H9 (cell line): ENCODE data around the gene IQSEC1. TPM values are rescaled to one million over a fixed set of nuclear protein-coding genes. Genes with fewer than 3 reads are reported as not detected.

Source experiments
- DNase-seq: peaks from one replicate; pipeline ENCODE4 v3.0.0-alpha.2; 2017
- H2AFZ ChIP-seq: one replicate; pipeline ENCODE4 v1.6.1; 2013; ENCODE audit warnings: mild to moderate bottlenecking, low read length, control low read depth, moderate library complexity
- H2AK5ac ChIP-seq: 2 replicates; pipeline ENCODE4 v1.6.1; 2013; ENCODE audit warnings: low read length, control low read depth, mixed read lengths; ENCODE audit not compliant: insufficient read length
- H2BK120ac ChIP-seq: one replicate; pipeline ENCODE4 v1.6.1; 2013; ENCODE audit warnings: low read depth, mild to moderate bottlenecking, low read length, control low read depth, inconsistent platforms; ENCODE audit not compliant: poor library complexity, severe bottlenecking
- H2BK12ac ChIP-seq: 2 replicates; pipeline ENCODE4 v1.6.1; 2013; ENCODE audit warnings: low read length, control low read depth, mixed read lengths, low read depth; ENCODE audit not compliant: insufficient read length
- H2BK15ac ChIP-seq: 2 replicates; pipeline ENCODE4 v1.6.1; 2013; ENCODE audit warnings: low read depth, low read length, control low read depth
- H2BK20ac ChIP-seq: one replicate; pipeline ENCODE4 v1.6.1; 2013; ENCODE audit warnings: low read depth, mild to moderate bottlenecking, low read length, control low read depth, inconsistent platforms; ENCODE audit not compliant: poor library complexity, severe bottlenecking
- H2BK5ac ChIP-seq: 2 replicates; pipeline ENCODE4 v1.6.1; 2013; ENCODE audit warnings: low read length, control low read depth, mixed read lengths; ENCODE audit not compliant: insufficient read length
- H3K14ac ChIP-seq: 2 replicates; pipeline ENCODE4 v1.6.1; 2013; ENCODE audit warnings: low read length, control low read depth; ENCODE audit not compliant: insufficient read depth
- H3K18ac ChIP-seq: 2 replicates; pipeline ENCODE4 v1.6.1; 2013; ENCODE audit warnings: low read depth, mild to moderate bottlenecking, mixed read lengths, low read length, control low read depth; ENCODE audit not compliant: insufficient read length
- H3K23ac ChIP-seq: 2 replicates; pipeline ENCODE4 v1.6.1; 2013; ENCODE audit warnings: low read length, control low read depth, mixed read lengths, low read depth; ENCODE audit not compliant: insufficient read length
- H3K23me2 ChIP-seq: 2 replicates; pipeline ENCODE4 v1.6.1; 2013; ENCODE audit warnings: low read depth, mild to moderate bottlenecking, mixed read lengths, low read length, control low read depth; ENCODE audit not compliant: insufficient read length, poor library complexity, severe bottlenecking
- H3K27ac ChIP-seq: 2 replicates; pipeline ENCODE4 v1.5.1; 2013; ENCODE audit warnings: low read length, control low read depth, mixed read lengths, low read depth; ENCODE audit not compliant: insufficient read length
- H3K27me3 ChIP-seq: 2 replicates; pipeline ENCODE4 v1.6.1; 2013; ENCODE audit warnings: low read length, control low read depth, inconsistent platforms; ENCODE audit not compliant: insufficient read depth
- H3K4ac ChIP-seq: 2 replicates; pipeline ENCODE4 v1.6.1; 2013; ENCODE audit warnings: low read depth, mild to moderate bottlenecking, control low read depth, inconsistent platforms, low read length, moderate library complexity
- H3K4me1 ChIP-seq: 2 replicates; pipeline ENCODE4 v1.6.1; 2013; ENCODE audit warnings: low read length, control low read depth, inconsistent platforms; ENCODE audit not compliant: insufficient read depth
- H3K4me2 ChIP-seq: 2 replicates; pipeline ENCODE4 v1.6.1; 2013; ENCODE audit warnings: low read length, control low read depth, mixed read lengths; ENCODE audit not compliant: insufficient read length, insufficient read depth
- H3K56ac ChIP-seq: 2 replicates; pipeline ENCODE4 v1.6.1; 2013; ENCODE audit warnings: low read depth, mild to moderate bottlenecking, mixed read lengths, low read length, control low read depth; ENCODE audit not compliant: insufficient read length
- H3K79me1 ChIP-seq: 2 replicates; pipeline ENCODE4 v1.6.1; 2013; ENCODE audit warnings: low read depth, mild to moderate bottlenecking, moderate library complexity, low read length, control low read depth, inconsistent platforms; ENCODE audit not compliant: insufficient read depth, poor library complexity, severe bottlenecking
- H3K79me2 ChIP-seq: 2 replicates; pipeline ENCODE4 v1.6.1; 2013; ENCODE audit warnings: low read length, control low read depth, inconsistent platforms; ENCODE audit not compliant: insufficient read depth
- H3K9ac ChIP-seq: 2 replicates; pipeline ENCODE4 v1.6.1; 2013; ENCODE audit warnings: low read length, control low read depth, mixed read lengths; ENCODE audit not compliant: insufficient read length; ENCODE audit errors: extremely low read depth
- H3K9me3 ChIP-seq: one replicate; pipeline ENCODE4 v1.6.1; 2013; ENCODE audit warnings: low read depth, low read length, inconsistent platforms; ENCODE audit not compliant: control insufficient read depth
- H3T11ph ChIP-seq: one replicate; pipeline ENCODE4 v1.6.1; 2013; ENCODE audit warnings: mild to moderate bottlenecking, low read length, control low read depth, inconsistent platforms
- H4K20me1 ChIP-seq: one replicate; pipeline ENCODE4 v1.6.1; 2013; ENCODE audit not compliant: control insufficient read depth, insufficient read length, insufficient read depth
- H4K5ac ChIP-seq: 2 replicates; pipeline ENCODE4 v1.6.1; 2013; ENCODE audit warnings: low read depth, mild to moderate bottlenecking, mixed read lengths, low read length, control low read depth; ENCODE audit not compliant: insufficient read length
- H4K8ac ChIP-seq: replicated peaks from 2 replicates; pipeline ENCODE4 v1.6.1; 2013; ENCODE audit warnings: low read length, control low read depth, mixed read lengths, low read depth; ENCODE audit not compliant: insufficient read length
- H4K91ac ChIP-seq: 2 replicates; pipeline ENCODE4 v1.6.1; 2013; ENCODE audit warnings: low read depth, mild to moderate bottlenecking, moderate library complexity, mixed read lengths, low read length, control low read depth; ENCODE audit not compliant: insufficient read length
- H3K27ac Mint-ChIP-seq, 3 experiments: 2 replicates in 2 of 3; 3 replicates in 1 of 3; pipeline ENCODE4 v1.8.0; 2020 to 2021; ENCODE audit warnings: mixed read lengths in 3 of 3, mild to moderate bottlenecking in 1 of 3, moderate library complexity in 1 of 3
- H3K27me3 Mint-ChIP-seq: 2 replicates; pipeline ENCODE4 v1.8.0; 2021; ENCODE audit warnings: low read depth, mild to moderate bottlenecking, moderate library complexity, mixed read lengths
- H3K36me3 Mint-ChIP-seq, 3 experiments: 2 replicates in 2 of 3; 3 replicates in 1 of 3; pipeline ENCODE4 v1.8.0; 2020 to 2021; ENCODE audit warnings: low read depth in 3 of 3, mixed read lengths in 3 of 3; ENCODE audit not compliant: insufficient read depth in 1 of 3
- H3K4me1 Mint-ChIP-seq, 2 experiments: 2 replicates each; pipeline ENCODE4 v1.8.0; 2020; ENCODE audit warnings: mixed read lengths in 2 of 2
- H3K4me3 Mint-ChIP-seq, 2 experiments: 2 replicates in 1 of 2; 3 replicates in 1 of 2; pipeline ENCODE4 v1.8.0; 2020 to 2021; ENCODE audit warnings: mild to moderate bottlenecking in 2 of 2, mixed read lengths in 2 of 2, moderate library complexity in 1 of 2
- H3K9me3 Mint-ChIP-seq, 2 experiments: 2 replicates in 1 of 2; 3 replicates in 1 of 2; pipeline ENCODE4 v1.8.0; 2020; ENCODE audit warnings: mild to moderate bottlenecking in 2 of 2, mixed read lengths in 2 of 2, moderate library complexity in 1 of 2
- WGBS: extraction: QIAGEN DNeasy Blood & Tissue Kit; methylation state at CpG from one replicate; pipeline ENCODE4 v1.1.7; 2013; ENCODE audit warnings: missing lambda C conversion rate, low lambda C conversion rate, mixed read lengths; ENCODE audit not compliant: insufficient read length; ENCODE audit errors: extremely low coverage; 5-methylcytosine and 5-hydroxymethylcytosine counted together
- total RNA-seq: library from RNA; stranded (reverse); gene quantifications from 2 replicates; pipeline ENCODE4 v1.2.1, GENCODE V29; 2021
- TF ChIP-seq, protein P1 (sequence below): fragments of 200-600 bp; sonication (generic); conservative IDR thresholded peaks from 3 replicates; pipeline ENCODE4 v1.8.0; 2021; ENCODE audit warnings: antibody characterized with exemption, mild to moderate bottlenecking

The IQSEC1 gene
- total RNA-seq, 1 experiment from 2014 or later: 19.1 TPM

DNA sequence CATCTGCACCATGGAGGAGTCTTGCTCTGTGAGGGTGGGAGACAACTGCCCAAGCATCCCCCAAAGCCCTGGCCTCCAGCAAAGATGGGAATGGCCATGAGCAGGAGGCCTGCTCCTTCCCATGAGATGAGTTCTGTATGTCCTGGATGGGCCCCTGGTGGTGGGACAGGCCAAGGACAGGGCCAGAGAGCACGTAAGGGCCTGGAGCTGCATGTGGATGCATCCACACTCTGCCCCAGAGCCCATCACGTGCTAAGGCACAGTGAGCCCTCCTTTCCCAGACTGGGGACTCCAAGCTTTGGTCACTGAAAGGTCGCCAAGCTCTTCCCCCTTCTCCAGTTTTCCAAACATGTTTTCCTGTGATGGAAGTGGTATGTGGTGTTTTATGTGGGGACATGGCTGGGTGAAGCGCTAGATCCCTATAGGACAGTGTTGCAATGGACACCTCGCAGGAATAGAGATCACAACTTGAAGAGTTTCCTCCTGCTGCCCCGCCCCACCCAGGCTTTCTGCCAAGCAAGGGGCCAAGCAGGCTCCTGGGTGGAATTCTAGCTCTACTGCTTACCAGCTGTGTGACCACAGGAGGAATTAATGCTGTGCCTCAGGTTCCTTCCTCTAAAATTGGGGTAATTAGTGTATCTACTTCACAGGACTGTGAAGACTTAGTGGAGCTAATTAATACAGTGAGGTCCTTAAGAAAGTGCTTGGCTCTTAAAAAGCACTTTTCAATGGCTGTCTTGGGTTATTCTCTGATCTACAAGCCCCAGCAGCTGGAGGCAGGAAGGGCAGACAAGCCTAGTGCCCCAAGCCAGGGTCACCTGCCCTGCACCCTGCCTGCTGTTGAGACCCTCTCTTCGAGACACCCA, 125.5 kb downstream of the IQSEC1 start:
- Histone ChIP-seq H2BK12ac (no peak overlapping the region), H3K9ac (no peak overlapping the region), H2AK5ac (no peak overlapping the region), H3K79me1 (no peaks in the 10 kb centered on the region), H3K79me2 (no peaks in the 10 kb centered on the region; the same call in 1 of the 2 replicates), H4K5ac (no peak overlapping the region), H3K18ac (no peak overlapping the region), H3K27ac (no peak overlapping the region), H3K9me3 (no peaks in the 10 kb centered on the region), H3T11ph (no peak overlapping the region), H3K4me2 (no peak overlapping the region), H3K56ac (no peak overlapping the region), H4K20me1 (peaks cover 5% of the 10 kb centered on the region), H3K4me1 (no peaks in the 10 kb centered on the region; the same call in 1 of the 2 replicates), H4K91ac (no peak overlapping the region), H2BK20ac (no peak overlapping the region), H2BK5ac (no peak overlapping the region), H3K14ac (no peak overlapping the region; the same call in 1 of the 2 replicates), H3K27me3 (no peaks in the 10 kb centered on the region), H2BK15ac (no peak overlapping the region), H3K23me2 (no peaks in the 10 kb centered on the region), H2AFZ (no peak overlapping the region), H4K8ac (no peak overlapping the region), H3K23ac (no peak overlapping the region), H3K4ac (no peak overlapping the region), H2BK120ac (no peak overlapping the region)
- peak; percentile 45 for DNase-seq
- H3K27me3 Mint-ChIP-seq: no peaks in the 10 kb centered on the region; the same call in 1 of the 2 replicates
- H3K9me3 Mint-ChIP-seq: no peaks in the 10 kb centered on the region
- H3K4me3 Mint-ChIP-seq: no peak overlapping the region
- peaks cover 11 to 19% of the 10 kb centered on the region in 2 experiments for H3K4me1 Mint-ChIP-seq
- TF ChIP-seq, protein P1, sequence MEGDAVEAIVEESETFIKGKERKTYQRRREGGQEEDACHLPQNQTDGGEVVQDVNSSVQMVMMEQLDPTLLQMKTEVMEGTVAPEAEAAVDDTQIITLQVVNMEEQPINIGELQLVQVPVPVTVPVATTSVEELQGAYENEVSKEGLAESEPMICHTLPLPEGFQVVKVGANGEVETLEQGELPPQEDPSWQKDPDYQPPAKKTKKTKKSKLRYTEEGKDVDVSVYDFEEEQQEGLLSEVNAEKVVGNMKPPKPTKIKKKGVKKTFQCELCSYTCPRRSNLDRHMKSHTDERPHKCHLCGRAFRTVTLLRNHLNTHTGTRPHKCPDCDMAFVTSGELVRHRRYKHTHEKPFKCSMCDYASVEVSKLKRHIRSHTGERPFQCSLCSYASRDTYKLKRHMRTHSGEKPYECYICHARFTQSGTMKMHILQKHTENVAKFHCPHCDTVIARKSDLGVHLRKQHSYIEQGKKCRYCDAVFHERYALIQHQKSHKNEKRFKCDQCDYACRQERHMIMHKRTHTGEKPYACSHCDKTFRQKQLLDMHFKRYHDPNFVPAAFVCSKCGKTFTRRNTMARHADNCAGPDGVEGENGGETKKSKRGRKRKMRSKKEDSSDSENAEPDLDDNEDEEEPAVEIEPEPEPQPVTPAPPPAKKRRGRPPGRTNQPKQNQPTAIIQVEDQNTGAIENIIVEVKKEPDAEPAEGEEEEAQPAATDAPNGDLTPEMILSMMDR: peak; percentile 49
- no peak overlapping the region for H3K27ac Mint-ChIP-seq
- H3K36me3 Mint-ChIP-seq: no peaks in the 10 kb centered on the region
- no CpG with 5 or more reads among the region's 7 CpGs for WGBS
